Mesodermal cell (in vitro differentiated cells): ENCODE measurements around the gene ELF5.

Experiments used
- H3K27ac ChIP-seq: 2 replicates; pipeline ENCODE4 v1.7.0; 2013; ENCODE audit warnings: mild to moderate bottlenecking, low read depth, low read length, moderate library complexity; ENCODE audit not compliant: severe bottlenecking
- H3K36me3 ChIP-seq: 2 replicates; pipeline ENCODE4 v1.7.1; 2013; ENCODE audit warnings: mild to moderate bottlenecking, low read length, moderate library complexity; ENCODE audit not compliant: control insufficient read depth, insufficient read depth
- H3K4me1 ChIP-seq: one replicate; pipeline ENCODE4 v1.7.1; 2013; ENCODE audit warnings: mild to moderate bottlenecking, low read length; ENCODE audit not compliant: insufficient read depth, control insufficient read depth, poor library complexity, severe bottlenecking
- H3K4me3 ChIP-seq: 2 replicates; pipeline ENCODE4 v1.7.0; 2013; ENCODE audit warnings: low read length, control low read depth, mild to moderate bottlenecking; ENCODE audit not compliant: insufficient read depth, poor library complexity, severe bottlenecking; ENCODE audit errors: extremely low read depth
- H3K9me3 ChIP-seq: 2 replicates; pipeline ENCODE4 v1.7.1; 2013; ENCODE audit warnings: mild to moderate bottlenecking, low read length, moderate library complexity; ENCODE audit not compliant: control insufficient read depth
- WGBS, 2 experiments: methylation state at CpG; one replicate each; pipeline ENCODE4 v1.1.5; 2013; ENCODE audit warnings: missing lambda C conversion rate in 2 of 2; ENCODE audit not compliant: insufficient coverage in 2 of 2; 5-methylcytosine and 5-hydroxymethylcytosine counted together

Gene ELF5

DNA sequence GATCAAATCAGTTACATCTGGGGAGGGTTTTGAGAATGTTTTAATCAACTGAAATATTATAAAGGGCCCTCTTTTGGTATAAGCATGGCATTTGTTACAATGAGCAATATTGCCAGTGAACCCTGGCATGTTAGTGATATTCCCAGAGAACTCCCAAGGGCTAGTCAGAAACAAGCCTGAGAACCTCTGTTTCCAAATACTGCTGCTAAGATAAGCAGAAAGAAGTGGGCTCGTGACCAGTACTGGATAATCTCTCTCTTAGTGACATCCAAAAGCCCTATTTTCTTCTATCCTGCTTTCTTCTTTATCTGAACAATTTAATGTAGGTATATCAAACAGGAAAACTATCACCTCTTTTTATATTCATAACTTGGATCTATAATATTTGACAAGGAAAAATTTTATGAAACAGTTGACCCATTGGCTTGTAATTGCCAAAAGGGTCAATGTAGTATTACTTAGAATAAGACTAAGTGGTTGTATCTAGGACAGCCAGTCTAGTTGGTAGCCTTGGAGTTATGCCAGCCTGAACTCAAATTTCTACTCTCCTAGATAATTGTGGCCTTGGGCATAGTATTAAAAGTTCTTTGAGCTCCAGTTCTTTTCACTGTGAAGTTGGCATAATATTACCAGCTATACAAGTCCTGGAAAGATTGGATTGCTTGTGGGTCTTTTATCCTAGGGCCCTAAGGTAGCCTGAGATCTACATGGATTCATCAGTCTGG, 59.1 kb downstream of the ELF5 start:
- Histone ChIP-seq H3K4me3 (no peak overlapping the region), H3K27ac (no peak overlapping the region), H3K36me3 (no peaks in the 10 kb centered on the region), H3K9me3 (no peaks in the 10 kb centered on the region), H3K4me1 (no peaks in the 10 kb centered on the region)
- WGBS, 2 experiments: no CpG with 5 or more reads among the region's 1 CpG

DNA sequence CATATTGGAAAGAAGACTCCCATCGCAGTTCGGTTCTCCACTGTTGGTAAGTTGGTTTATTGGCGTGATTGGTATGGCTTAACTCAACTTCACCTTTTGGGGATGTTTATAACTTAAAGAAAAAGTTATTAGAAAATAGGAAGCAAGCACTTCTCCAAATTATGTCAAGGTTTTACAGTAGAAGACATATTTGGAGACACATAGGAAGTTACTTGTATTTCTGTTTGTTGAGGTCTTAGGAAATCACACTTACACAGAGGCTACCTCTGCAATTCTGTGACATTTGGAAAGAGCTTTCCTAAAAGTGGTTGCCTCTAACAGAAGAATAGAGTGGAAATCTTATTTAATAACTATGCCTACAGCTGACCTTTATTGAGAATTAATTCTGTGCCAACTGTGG, 62.5 kb downstream of the ELF5 start:
- no peak overlapping the region for H3K4me3 ChIP-seq
- no peaks in the 10 kb centered on the region for H3K36me3 ChIP-seq
- no peaks in the 10 kb centered on the region for H3K9me3 ChIP-seq
- no peaks in the 10 kb centered on the region for H3K4me1 ChIP-seq
- no CpG with 5 or more reads among the region's 3 CpGs for WGBS, 2 experiments
- H3K27ac ChIP-seq: no peak overlapping the region

GRCh38 chr11:34449013-34449412, 64.6 kb downstream of the ELF5 start:
- no peaks in the 10 kb centered on the region for H3K36me3 ChIP-seq
- no peak overlapping the region for H3K27ac ChIP-seq
- H3K4me3 ChIP-seq: no peak overlapping the region
- no peaks in the 10 kb centered on the region for H3K9me3 ChIP-seq
- WGBS, 2 experiments: 80 to 85% methylated on average over 2 to 3 of the region's 3 CpGs
- H3K4me1 ChIP-seq: no peaks in the 10 kb centered on the region

- WGBS, 2 experiments: 94 to 95% methylated on average over 9 to 10 of the region's 11 CpGs
These were observed 65.2 kb downstream of the ELF5 start for GRCh38 chr11:34448223-34448994.

DNA sequence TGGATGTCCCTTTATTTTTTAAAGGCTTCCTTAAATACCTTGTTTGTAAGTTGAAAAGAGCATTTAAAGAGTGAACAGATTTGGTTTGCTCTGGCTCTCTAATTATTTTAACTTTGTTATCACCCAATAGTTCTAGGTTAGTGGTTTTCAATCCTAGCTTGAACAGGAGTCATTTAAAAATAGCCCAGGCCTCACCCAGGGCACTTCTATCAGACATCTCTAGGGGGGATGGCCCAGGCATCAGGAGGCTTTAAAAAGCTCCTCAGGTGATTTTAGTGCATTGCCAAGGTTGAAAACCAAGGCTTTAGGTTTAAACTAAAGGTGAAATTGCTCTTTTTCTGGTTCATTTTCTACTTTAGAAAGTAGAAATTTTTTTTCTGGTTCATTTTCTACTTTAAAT, 66.5 kb downstream of the ELF5 start:
- Histone ChIP-seq H3K9me3 (no peaks in the 10 kb centered on the region), H3K27ac (no peak overlapping the region), H3K4me3 (no peak overlapping the region), H3K4me1 (no peaks in the 10 kb centered on the region), H3K36me3 (no peaks in the 10 kb centered on the region)

More at GRCh38 chr11:34448223-34448994, 65.2 kb downstream of the ELF5 start:
- H3K4me1 ChIP-seq: no peaks in the 10 kb centered on the region
- H3K4me3 ChIP-seq: no peak overlapping the region
- H3K27ac ChIP-seq: no peak overlapping the region
- no peaks in the 10 kb centered on the region for H3K36me3 ChIP-seq
- no peaks in the 10 kb centered on the region for H3K9me3 ChIP-seq

GRCh38 chr11:34446386-34446785, 67.2 kb downstream of the ELF5 start:
- Histone ChIP-seq H3K4me3 (no peak overlapping the region), H3K4me1 (no peaks in the 10 kb centered on the region), H3K27ac (no peak overlapping the region), H3K9me3 (no peaks in the 10 kb centered on the region), H3K36me3 (no peaks in the 10 kb centered on the region)
- WGBS, 2 experiments: 75 to 96% methylated on average over 3 of the region's 5 CpGs

DNA sequence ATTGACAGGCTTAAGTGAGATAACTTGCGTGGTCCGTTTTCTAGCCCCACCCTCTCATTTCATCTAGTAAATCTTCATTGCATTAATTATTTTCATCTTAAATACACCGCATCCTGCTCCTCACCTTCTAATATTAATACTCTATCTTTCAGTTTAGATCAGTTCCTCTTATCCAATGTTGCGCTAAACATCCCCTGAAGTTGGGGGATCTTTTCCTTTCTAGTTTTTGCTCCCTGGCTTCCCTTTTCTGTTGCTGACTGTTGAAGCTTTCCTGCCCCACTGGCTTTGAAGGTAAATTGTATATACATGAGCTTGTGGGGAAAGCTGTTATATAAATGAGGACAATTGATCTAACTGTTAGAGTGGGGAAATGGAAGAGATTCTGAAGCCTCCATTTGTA, 67.6 kb downstream of the ELF5 start:
- no peaks in the 10 kb centered on the region for H3K9me3 ChIP-seq
- H3K4me1 ChIP-seq: no peaks in the 10 kb centered on the region
- WGBS, 2 experiments: 70% methylated on average over 4 of the region's 4 CpGs; no CpG with 5 or more reads in 1 of the 2 experiments
- H3K4me3 ChIP-seq: no peak overlapping the region
- no peaks in the 10 kb centered on the region for H3K36me3 ChIP-seq
- no peak overlapping the region for H3K27ac ChIP-seq

GRCh38 chr11:34444428-34444827, 69.2 kb downstream of the ELF5 start:
- H3K9me3 ChIP-seq: no peaks in the 10 kb centered on the region
- 76 to 100% methylated on average over 2 to 3 of the region's 4 CpGs for WGBS, 2 experiments

GRCh38 chr11:34443136-34443535, 70.5 kb downstream of the ELF5 start:
- no peaks in the 10 kb centered on the region for H3K4me1 ChIP-seq
- WGBS, 2 experiments: 75 to 100% methylated on average over 1 to 2 of the region's 3 CpGs
- H3K9me3 ChIP-seq: no peaks in the 10 kb centered on the region
- H3K27ac ChIP-seq: no peak overlapping the region
- no peaks in the 10 kb centered on the region for H3K36me3 ChIP-seq
- no peak overlapping the region for H3K4me3 ChIP-seq

More at GRCh38 chr11:34444428-34444827, 69.2 kb downstream of the ELF5 start:
- H3K27ac ChIP-seq: no peak overlapping the region
- H3K4me3 ChIP-seq: no peak overlapping the region
- no peaks in the 10 kb centered on the region for H3K4me1 ChIP-seq
- no peaks in the 10 kb centered on the region for H3K36me3 ChIP-seq

DNA sequence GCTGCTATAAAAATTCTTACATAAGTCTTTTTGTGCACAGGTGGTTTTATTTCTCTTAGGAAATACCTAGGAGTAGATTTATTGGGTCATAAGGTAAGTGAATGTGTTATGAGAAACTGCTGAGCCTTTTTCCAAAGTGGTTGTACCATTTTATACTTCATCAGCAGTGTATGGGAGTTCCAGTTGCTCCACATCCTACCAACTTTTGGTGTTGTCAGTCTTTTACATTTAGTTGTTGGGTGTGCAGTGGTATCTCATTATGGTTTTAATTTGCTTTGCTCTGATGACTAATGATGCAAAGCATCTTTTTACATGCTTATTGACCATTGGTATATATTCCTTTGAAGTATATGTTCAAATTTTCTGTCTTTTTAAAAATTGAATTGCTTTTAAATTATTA, 71.8 kb downstream of the ELF5 start:
- Histone ChIP-seq H3K4me1 (no peaks in the 10 kb centered on the region), H3K4me3 (no peak overlapping the region), H3K9me3 (no peaks in the 10 kb centered on the region), H3K36me3 (no peaks in the 10 kb centered on the region), H3K27ac (no peak overlapping the region)

- Histone ChIP-seq H3K27ac (no peak overlapping the region), H3K9me3 (no peaks in the 10 kb centered on the region), H3K4me1 (no peaks in the 10 kb centered on the region), H3K36me3 (no peaks in the 10 kb centered on the region), H3K4me3 (no peak overlapping the region)
- 90 to 97% methylated on average over 7 of the region's 8 CpGs for WGBS, 2 experiments
These were observed 73.9 kb downstream of the ELF5 start for GRCh38 chr11:34439610-34440198.
